K562 (cell line): Measurements from ENCODE around the gene MPL. TPM values are rescaled to one million over a fixed set of nuclear protein-coding genes. Genes with fewer than 3 reads are reported as not detected.

Experiments used
- ARID4B ChIP-seq: sonication (generic); formaldehyde crosslinking; IDR thresholded peaks from 2 replicates; pipeline ENCODE4 v1.8.0; 2022; ENCODE audit warnings: mild to moderate bottlenecking, missing genetic modification reagents
- C11orf30 ChIP-seq: fragments of 450-650 bp; IDR thresholded peaks from 2 replicates; pipeline ENCODE4 v1.6.1; 2016; ENCODE audit warnings: low read depth, mild to moderate bottlenecking
- CHAMP1 ChIP-seq: fragments of 450-650 bp; IDR thresholded peaks from 2 replicates; pipeline ENCODE4 v1.6.1; 2016; ENCODE audit warnings: mild to moderate bottlenecking
- GTF2F1 ChIP-seq: IDR thresholded peaks from 2 replicates; pipeline ENCODE4 v1.6.1; 2011; ENCODE audit warnings: low read depth, low read length, improper control_type of control experiment
- MAX ChIP-seq: sonication (generic); formaldehyde crosslinking; IDR thresholded peaks from 2 replicates; pipeline ENCODE4 v1.9.0; 2022; ENCODE audit warnings: mild to moderate bottlenecking, missing genetic modification reagents
- NR2C1 ChIP-seq, 2 experiments: fragments of 450-650 bp; IDR thresholded peaks; 2 replicates each; pipeline ENCODE4 v1.6.1; 2017; ENCODE audit warnings: mild to moderate bottlenecking in 2 of 2, antibody characterized with exemption in 1 of 2, inconsistent platforms in 1 of 2, missing compliant biosample characterization in 1 of 2, missing genetic modification characterization in 1 of 2
- RREB1 ChIP-seq: fragments of 250-450 bp; sonication (Bioruptor Pico); IDR thresholded peaks from 2 replicates; pipeline ENCODE4 v1.4.0; 2020
- SIRT6 ChIP-seq: IDR thresholded peaks from one replicate; pipeline ENCODE4 v1.6.1; 2012; ENCODE audit warnings: low read depth, mild to moderate bottlenecking, control low read depth, inconsistent platforms, low read length, moderate library complexity
- TBP ChIP-seq: optimal IDR thresholded peaks from 2 replicates; pipeline ENCODE3; 2011; ENCODE audit warnings: low read depth, low read length, improper control_type of control experiment
- ZNF282 ChIP-seq: sonication (generic); formaldehyde crosslinking; IDR thresholded peaks from 2 replicates; pipeline ENCODE4 v1.8.1; 2023; ENCODE audit warnings: missing genetic modification reagents
- ZNF311 ChIP-seq: fragments of 250-450 bp; sonication (Bioruptor Pico); IDR thresholded peaks from 2 replicates; pipeline ENCODE4 v1.4.0; 2020; ENCODE audit warnings: mild to moderate bottlenecking, moderate library complexity
- ZNF586 ChIP-seq: fragments of 450-650 bp; formaldehyde crosslinking; conservative IDR thresholded peaks from 2 replicates; pipeline ENCODE4 v1.4.0; 2020; ENCODE audit warnings: mild to moderate bottlenecking, moderate library complexity
- ZNF740 ChIP-seq, 3 experiments: fragments of 200-800 bp in 1 of 3; sonication (Bioruptor generic) in 1 of 3; sonication (generic) in 1 of 3; formaldehyde crosslinking in 1 of 3; IDR thresholded peaks; 2 replicates each; pipeline versions ENCODE4 v1.6.1 to v1.8.0; 2016 to 2022; ENCODE audit warnings: mild to moderate bottlenecking in 2 of 3, missing compliant biosample characterization in 2 of 3, missing genetic modification characterization in 2 of 3, missing genetic modification reagents in 1 of 3
- polyA plus RNA-seq, 8 experiments: library from polyadenylated mRNA; depleted of rRNA in 4 of 8; stranded (reverse) in 5 of 8; unstranded in 3 of 8; fragments of >200 nt; fragmentation: Nextera tagmentation in 2 of 8; fragmentation: Illumina TruSeq in 1 of 8; extraction: Ambion mirVana in 2 of 8; extraction: Trizol in 1 of 8; gene quantifications; 2 replicates each; pipeline versions ENCODE4 v1.2.1 to v1.2.3, GENCODE V29; 2011 to 2014; ENCODE audit warnings: inconsistent platforms in 1 of 8, missing spikeins in 1 of 8
- total RNA-seq, 7 experiments: library from RNA; depleted of rRNA in 6 of 7; stranded (reverse); fragments of >200 nt in 6 of 7; fragmentation: Illumina TruSeq in 2 of 7; extraction: Trizol in 2 of 7; gene quantifications; 2 replicates each; pipeline versions ENCODE4 v1.2.1 to v1.2.3, GENCODE V29; 2011 to 2021; ENCODE audit warnings: low replicate concordance in 1 of 7

Gene MPL
- total and polyA plus RNA-seq, 9 of the 15 experiments (the other 6 are each of a cell fraction or from before 2014, with no cell fraction given) = not detected

GRCh38 chr1:43363935-43364525, 26.4 kb downstream of the MPL start (continued):
- TF ChIP-seq ZNF311 (no peak), CHAMP1 (no peak), NR2C1 (IDR thresholded peaks at IDR 0.05) (no peak), NR2C1 (tag; IDR thresholded peaks at IDR 0.05) (0 out of 2 replicates have a peak, but pooled peaks have one; percentile 27), ARID4B (no peak), C11orf30 (no peak), RREB1 (CRISPR knock-in tag) (no peak), ZNF586 (CRISPR knock-in tag) (no peak), ZNF282 (no peak), GTF2F1 (no peak), SIRT6 (no peak), TBP (no peak), MAX (no peak), ZNF740 (CRISPR knock-in tag; IDR thresholded peaks at IDR 0.05) (no peak), ZNF740 (tag; IDR thresholded peaks at IDR 0.05) (no peak)
